Astrocyte (in vitro differentiated cells and primary cell): ENCODE measurements around the gene GPC2.

Source experiments
- CTCF ChIP-seq: IDR thresholded peaks from 2 replicates; pipeline ENCODE4 v1.5.1; 2011; ENCODE audit warnings: low read depth, mild to moderate bottlenecking, inconsistent platforms, low read length, moderate library complexity; ENCODE audit not compliant: insufficient read depth
- EZH2 ChIP-seq: IDR thresholded peaks from 2 replicates; pipeline ENCODE4 v1.6.1; 2012; ENCODE audit warnings: mild to moderate bottlenecking, low read length, inconsistent platforms; ENCODE audit not compliant: insufficient read depth

DNA sequence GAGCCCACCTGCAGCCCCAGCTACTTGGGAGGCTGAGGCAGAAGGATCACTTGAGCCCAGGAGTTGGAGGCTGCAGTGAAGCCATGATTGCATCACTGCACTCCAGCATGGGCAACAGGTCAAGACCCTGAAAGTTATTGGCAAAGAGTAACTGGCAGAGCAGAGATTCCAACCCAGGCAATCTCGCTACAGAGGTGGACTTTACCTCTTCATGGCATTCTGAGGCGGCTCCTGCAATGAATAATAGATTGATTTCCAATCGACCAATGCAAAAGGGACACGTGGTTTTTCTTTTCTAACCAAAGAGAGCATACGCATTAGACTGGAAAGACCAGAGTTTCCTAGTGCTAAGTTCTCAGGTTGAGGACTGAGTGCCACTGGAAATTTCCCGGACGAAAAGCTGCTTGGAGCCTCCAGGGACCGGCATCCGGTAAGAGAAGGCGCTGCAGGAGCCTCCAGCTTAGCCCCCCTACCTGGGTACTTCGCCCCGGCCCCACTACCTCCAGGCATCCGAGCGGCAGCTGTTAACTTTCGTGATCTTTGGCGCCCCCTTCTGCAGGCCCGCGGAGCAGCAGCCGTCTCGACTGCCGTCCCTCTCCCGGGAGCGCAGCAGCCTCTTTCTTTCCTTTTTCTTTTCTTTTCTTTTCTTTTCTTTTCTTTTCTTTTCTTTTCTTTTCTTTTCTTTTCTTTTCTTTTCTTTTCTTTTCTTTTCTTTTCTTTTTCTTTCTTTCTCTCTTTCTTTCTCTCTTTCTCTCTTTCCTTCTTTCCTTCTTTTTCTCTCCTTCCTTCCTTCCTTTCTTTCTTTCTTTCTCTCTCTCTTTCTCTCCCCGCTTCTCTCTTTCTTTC lies 46.4 kb downstream of the GPC2 start:
- TF ChIP-seq CTCF (peak; percentile 48), EZH2 (no peak)
